ENCODE results near the gene ST6GALNAC4.
"Not testable (repeated sequence)": the region's sequence is repeated elsewhere in the genome, so short reads cannot be mapped to it uniquely, and the experiment has no call there.

Gene ST6GALNAC4

DNA sequence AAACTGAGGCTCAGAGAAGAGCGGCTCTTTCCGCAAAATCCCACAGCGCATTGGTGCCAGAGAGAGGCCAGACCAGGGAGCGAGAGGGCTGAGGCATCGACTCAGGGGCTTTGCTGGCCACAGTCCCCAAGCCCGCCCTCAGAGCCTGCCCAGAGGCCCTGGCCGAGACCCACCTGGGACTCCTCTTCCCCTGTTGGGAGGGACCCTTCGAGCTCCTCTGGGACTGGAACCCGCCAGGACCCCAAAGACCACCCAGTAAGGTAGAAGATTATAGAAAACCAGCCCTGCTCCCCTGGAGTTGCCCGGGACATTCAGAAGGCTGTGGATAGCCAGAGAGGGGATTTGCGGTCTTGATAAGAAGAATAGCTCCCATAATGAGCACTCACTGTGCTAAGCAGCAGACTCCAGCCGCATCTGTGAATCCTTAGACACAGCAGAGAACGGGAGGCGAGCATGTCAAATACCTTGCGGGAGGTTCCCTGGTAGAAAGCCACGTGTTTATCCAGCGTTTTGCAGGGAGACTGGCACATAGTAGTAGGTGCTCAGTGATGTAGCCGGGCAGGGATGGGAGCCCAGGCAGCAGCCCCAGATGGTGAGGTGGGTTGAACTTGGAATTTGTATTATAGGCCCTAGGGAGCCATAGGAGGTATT is 38.7 kb downstream of the ST6GALNAC4 start:
- H3K4me1 Mint-ChIP-seq, result peaks cover 29% of the 10 kb centered on the region
- DNase-seq (no peak), ATAC-seq (no peak)
- peaks cover 19% of the 10 kb centered on the region for H3K27me3 Mint-ChIP-seq
- H3K27ac Mint-ChIP-seq, result peak overlapping the region in 1 of 2 donors; percentile 29
- H3K9me3 Mint-ChIP-seq, result no peaks in the 10 kb centered on the region
- peak overlapping the region; percentile 49 to 65 for H3K4me3 Mint-ChIP-seq

- peak within 1 kb of the TSS; percentile 49 to 65 for H3K4me3 Mint-ChIP-seq
- peaks cover 19% of the 10 kb centered on the region for H3K27me3 Mint-ChIP-seq
- H3K27ac Mint-ChIP-seq, result peak within 1 kb of the TSS in 1 of 2 donors; percentile 42
- no peaks in the 10 kb centered on the region for H3K9me3 Mint-ChIP-seq
- no peak for DNase-seq
- peaks cover 24% of the 10 kb centered on the region for H3K4me1 Mint-ChIP-seq
- peak; percentile 31 for ATAC-seq
Measured at GRCh38 chr9:127877566-127877998, 39.3 kb downstream of the ST6GALNAC4 start, which contains the start of gene AK1. AK1 (minus strand) TSS chr9:127877675; CDS start chr9:127874617, 3,058 bp downstream.

DNA sequence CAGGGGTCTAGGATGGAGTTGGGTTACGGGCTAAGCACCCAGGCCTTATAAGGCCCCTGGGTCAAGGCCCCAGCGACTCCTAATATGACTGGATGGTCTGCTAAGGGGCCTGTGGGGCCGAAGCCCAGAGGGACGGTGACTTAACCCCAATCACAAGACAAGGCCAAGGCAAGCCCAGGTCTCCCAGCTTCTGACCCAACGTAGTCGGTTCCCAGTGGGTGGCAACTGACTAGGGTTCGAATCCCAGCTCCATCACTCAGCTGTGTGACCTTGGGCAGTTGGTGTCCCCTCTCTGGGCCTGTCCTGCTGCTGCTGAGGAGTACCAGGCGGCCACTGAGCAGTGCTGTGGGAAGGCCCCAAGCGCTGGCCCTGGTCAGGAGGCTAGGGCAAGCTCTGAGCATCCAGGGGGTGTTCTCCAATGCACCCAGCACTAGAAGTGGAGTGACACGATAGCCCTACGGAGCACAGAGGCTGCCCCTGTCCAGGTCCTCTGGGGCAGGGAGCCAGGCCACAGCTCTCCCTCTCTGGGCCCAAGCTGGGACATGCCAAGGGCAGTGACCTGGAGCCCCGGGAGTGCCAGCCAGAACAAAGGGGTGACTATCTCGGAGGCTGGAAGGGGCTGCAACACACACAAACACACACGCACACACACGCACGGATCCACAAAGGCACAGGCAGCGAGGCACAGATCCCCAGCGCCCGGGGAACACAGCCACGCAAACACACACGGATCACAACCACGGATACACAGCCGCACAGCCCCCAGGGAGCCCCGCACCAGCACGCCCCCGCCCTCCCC is 39.9 kb downstream of the ST6GALNAC4 start:
- H3K27ac Mint-ChIP-seq, result peak overlapping the region in 1 of 2 donors; percentile 42
- no peak for DNase-seq
- peaks cover 19% of the 10 kb centered on the region for H3K27me3 Mint-ChIP-seq
- no peaks in the 10 kb centered on the region for H3K9me3 Mint-ChIP-seq
- peak overlapping the region; percentile 22 to 61 for H3K4me3 Mint-ChIP-seq
- peaks cover 18% of the 10 kb centered on the region for H3K4me1 Mint-ChIP-seq
- ATAC-seq, result no peak

GRCh38 chr9:127876026-127876763 is 40.6 kb downstream of the ST6GALNAC4 start:
- ATAC-seq (peak; percentile 16), DNase-seq (no peak)
- Mint-ChIP-seq H3K9me3 (no peaks in the 10 kb centered on the region), H3K27ac (no peak overlapping the region), H3K4me3 (no peak overlapping the region), H3K4me1 (peaks cover 18% of the 10 kb centered on the region), H3K27me3 (peaks cover 19% of the 10 kb centered on the region)

DNA sequence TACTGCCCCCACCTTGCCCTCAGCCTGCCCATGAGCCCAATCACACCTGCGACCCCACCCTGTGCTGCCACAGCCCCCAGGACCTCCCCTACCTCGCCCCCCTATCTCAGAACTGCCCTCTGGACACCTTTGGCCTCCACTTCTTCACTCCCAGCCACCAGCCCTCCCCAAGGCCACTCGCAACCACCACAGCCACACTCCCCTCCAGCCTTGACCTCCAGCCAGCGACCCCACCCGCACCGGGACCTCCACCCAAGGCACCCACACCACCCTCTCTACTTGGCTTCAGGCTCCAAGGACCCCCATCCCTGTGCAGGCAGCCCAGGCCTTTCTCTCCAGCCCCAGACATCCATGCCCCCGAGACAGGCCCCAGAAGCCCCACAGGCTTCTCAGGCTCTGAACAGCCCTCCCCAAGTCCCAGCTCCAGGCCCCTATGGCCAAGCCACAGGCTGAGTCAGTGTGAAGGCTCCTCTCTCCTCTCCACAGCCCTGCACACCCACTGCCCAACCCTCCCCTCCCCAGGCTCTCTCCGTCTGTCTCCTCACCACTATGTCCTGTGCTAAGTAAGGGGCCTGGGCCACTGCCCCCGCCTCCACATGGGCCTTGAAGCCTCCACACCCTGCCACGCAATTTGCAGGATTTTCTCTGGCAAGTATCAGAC is 41.4 kb downstream of the ST6GALNAC4 start:
- H3K4me1 Mint-ChIP-seq, result peaks cover 18% of the 10 kb centered on the region
- peaks cover 19% of the 10 kb centered on the region for H3K27me3 Mint-ChIP-seq
- ATAC-seq (peak; percentile 17), DNase-seq (no peak)
- H3K27ac Mint-ChIP-seq, result no peak overlapping the region
- no peak overlapping the region for H3K4me3 Mint-ChIP-seq
- no peaks in the 10 kb centered on the region for H3K9me3 Mint-ChIP-seq

DNA sequence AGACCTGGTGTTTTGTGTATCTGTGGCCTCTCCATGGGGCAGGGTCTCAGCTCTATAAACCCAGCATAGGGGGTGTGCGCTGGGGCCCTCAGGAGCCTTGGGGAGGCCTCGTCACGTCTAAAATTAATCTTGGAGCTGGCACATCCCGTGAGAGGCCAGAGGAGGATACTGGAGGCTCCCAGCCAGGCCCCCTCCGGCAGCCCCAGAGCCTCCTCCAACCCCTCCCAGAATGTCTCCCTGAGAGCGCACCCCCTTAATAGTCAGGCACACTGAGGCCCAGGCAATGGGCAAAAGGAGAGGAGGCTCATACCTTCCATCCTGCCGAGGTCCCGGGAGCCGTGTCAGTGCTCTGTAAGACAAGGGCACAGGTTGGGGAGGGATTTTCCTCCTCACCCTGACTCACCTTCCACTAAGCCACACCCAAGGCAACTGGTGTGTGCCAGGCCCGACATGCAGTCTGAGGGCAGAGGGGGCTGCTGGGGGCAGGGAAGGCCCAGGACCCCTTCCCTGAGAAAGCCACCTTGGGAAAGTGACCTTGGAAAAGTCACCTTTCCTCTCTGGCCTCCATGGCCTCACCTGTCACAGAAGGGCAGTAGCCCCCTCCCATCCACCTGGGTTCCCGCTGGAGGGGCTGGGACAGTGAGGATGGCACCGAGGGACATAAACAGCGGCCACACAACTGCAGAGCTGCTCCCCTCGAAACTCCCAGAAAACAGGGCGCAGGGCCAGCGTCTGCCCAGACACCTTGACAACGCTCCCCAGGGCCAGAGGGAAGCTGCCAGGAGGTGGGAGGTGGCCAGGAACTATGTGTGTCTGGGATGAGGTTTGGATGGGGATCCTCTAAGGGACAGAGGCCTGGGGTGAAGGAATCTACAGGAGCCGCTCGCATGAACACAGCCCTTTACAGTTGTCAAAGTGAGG is 42.3 kb downstream of the ST6GALNAC4 start:
- H3K4me3 Mint-ChIP-seq, result no peak overlapping the region
- H3K4me1 Mint-ChIP-seq, result peaks cover 18% of the 10 kb centered on the region
- no peaks in the 10 kb centered on the region for H3K9me3 Mint-ChIP-seq
- DNase-seq (no peak), ATAC-seq (no peak)
- H3K27ac Mint-ChIP-seq, result peak overlapping the region in 1 of 2 donors; percentile 54
- H3K27me3 Mint-ChIP-seq, result peaks cover 19% of the 10 kb centered on the region

GRCh38 chr9:127873886-127874285 is 43.0 kb downstream of the ST6GALNAC4 start:
- Mint-ChIP-seq H3K9me3 (no peaks in the 10 kb centered on the region), H3K4me1 (peaks cover 18% of the 10 kb centered on the region), H3K4me3 (no peak overlapping the region), H3K27me3 (peaks cover 19% of the 10 kb centered on the region), H3K27ac (peak overlapping the region in 1 of 2 donors; percentile 54)
- no peak for DNase-seq
- ATAC-seq, result no peak

GRCh38 chr9:127873223-127873691 is 43.6 kb downstream of the ST6GALNAC4 start:
- H3K27me3 Mint-ChIP-seq, result peaks cover 16% of the 10 kb centered on the region
- H3K4me1 Mint-ChIP-seq, result peaks cover 13% of the 10 kb centered on the region
- ATAC-seq (no peak), DNase-seq (no peak)
- peak overlapping the region in 1 of 2 donors; percentile 75 for H3K27ac Mint-ChIP-seq
- no peak overlapping the region for H3K4me3 Mint-ChIP-seq
- H3K9me3 Mint-ChIP-seq, result no peaks in the 10 kb centered on the region

- Mint-ChIP-seq H3K4me1 (peaks cover 7% of the 10 kb centered on the region), H3K27ac (peak overlapping the region in 1 of 2 donors; percentile 75), H3K4me3 (no peak overlapping the region), H3K9me3 (no peaks in the 10 kb centered on the region), H3K27me3 (peaks cover 10% of the 10 kb centered on the region)
- ATAC-seq, result no peak
- no peak for DNase-seq
Measured at GRCh38 chr9:127872369-127873222, 44.2 kb downstream of the ST6GALNAC4 start.

DNA sequence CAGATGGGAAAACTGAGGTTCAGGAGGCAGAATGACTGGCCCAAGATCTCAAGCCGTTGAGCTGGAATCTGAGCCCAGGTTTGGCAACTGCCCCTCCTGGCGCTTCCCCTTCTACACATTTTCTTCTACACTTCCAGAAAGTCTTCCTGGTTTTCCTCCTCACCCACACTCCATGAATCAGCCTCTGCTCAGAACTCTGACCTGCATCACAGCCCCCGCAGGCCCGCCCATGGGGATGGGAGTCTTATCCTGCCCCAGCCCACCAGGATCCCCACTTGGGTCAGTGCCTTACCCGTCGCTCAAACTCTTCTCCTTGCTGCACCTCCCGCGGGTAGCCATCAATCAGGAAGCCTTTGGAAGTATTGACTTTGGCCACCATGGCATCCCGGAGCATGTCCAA is 45.3 kb downstream of the ST6GALNAC4 start:
- no peaks in the 10 kb centered on the region for H3K9me3 Mint-ChIP-seq
- no peak overlapping the region for H3K4me3 Mint-ChIP-seq
- H3K27ac Mint-ChIP-seq, result no peak overlapping the region
- H3K27me3 Mint-ChIP-seq, result no peaks in the 10 kb centered on the region
- no peaks in the 10 kb centered on the region for H3K4me1 Mint-ChIP-seq
- DNase-seq (no peak), ATAC-seq (no peak)

DNA sequence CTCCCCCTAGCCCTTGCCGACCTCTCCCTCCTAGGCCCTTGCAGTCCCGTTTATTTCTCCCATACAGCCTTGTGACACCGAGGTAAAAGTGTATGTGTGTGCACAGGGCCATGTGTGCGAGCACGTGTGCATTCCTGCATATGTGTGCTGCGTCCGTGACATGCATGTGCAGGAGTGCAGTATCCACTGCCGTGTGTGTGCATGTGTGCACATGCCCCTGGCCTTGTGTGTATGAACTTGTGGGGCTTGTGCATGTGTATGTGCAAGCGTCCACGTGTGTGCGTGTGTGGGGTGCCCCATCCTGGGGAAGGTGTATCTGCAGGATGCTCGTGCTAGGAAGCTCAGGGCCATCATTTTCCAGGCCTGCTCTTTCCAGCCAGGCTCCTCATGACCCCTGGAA is 46.0 kb downstream of the ST6GALNAC4 start:
- H3K27ac Mint-ChIP-seq, result peak overlapping the region in 1 of 2 donors; percentile 87
- H3K27me3 Mint-ChIP-seq, result no peaks in the 10 kb centered on the region
- H3K9me3 Mint-ChIP-seq, result no peaks in the 10 kb centered on the region

DNA sequence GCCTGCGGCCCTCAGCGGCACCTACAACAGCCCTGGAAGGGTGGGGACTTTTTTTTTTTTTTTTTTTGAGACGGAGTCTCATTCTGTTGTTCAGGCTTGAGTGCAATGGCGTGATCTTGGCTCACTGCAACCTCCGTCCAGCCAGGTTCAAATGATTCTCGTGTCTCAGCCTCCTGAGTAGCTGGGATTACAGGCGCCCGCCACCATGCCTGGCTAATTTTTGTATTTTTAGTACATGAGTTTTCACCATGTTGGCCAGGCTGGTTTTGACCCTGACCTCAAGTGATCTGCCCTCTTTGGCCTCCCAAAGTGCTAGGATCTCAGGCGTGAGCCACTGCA is 46.7 kb downstream of the ST6GALNAC4 start:
- not testable (repeated sequence) for H3K9me3 Mint-ChIP-seq, ATAC-seq, DNase-seq, H3K4me1 Mint-ChIP-seq, H3K27ac Mint-ChIP-seq, H3K27me3 Mint-ChIP-seq, H3K4me3 Mint-ChIP-seq

More for the DNA sequence above, 46.0 kb downstream of the ST6GALNAC4 start:
- DNase-seq (no peak), ATAC-seq (no peak)
- H3K4me1 Mint-ChIP-seq, result peaks cover 2% of the 10 kb centered on the region
- H3K4me3 Mint-ChIP-seq, result no peak overlapping the region

- Mint-ChIP-seq H3K4me3 (no peak overlapping the region), H3K27me3 (no peaks in the 10 kb centered on the region), H3K4me1 (peaks cover 14% of the 10 kb centered on the region), H3K27ac (no peak overlapping the region), H3K9me3 (no peaks in the 10 kb centered on the region)
- DNase-seq (peak; percentile 83 to 84), ATAC-seq (peak; percentile 82)
Measured at GRCh38 chr9:127869310-127870152, 47.3 kb downstream of the ST6GALNAC4 start.

All from stimulated activated naive CD8-positive, alpha-beta T cell treated with anti-CD3 and anti-CD28 coated beads, Interleukin-15, amount 100 ng/mL, for 72 hours (primary cell).